Nephron progenitor cell (in vitro differentiated cells): ENCODE measurements around the gene DHFR2.

Experiments
- DNase-seq: peaks from one replicate; pipeline ENCODE4 v3.0.0; 2021
- H3K27ac Mint-ChIP-seq: 2 replicates; pipeline ENCODE4 v1.8.0; 2021; ENCODE audit warnings: mild to moderate bottlenecking, moderate library complexity, mixed read lengths
- H3K27me3 Mint-ChIP-seq: 2 replicates; pipeline ENCODE4 v1.8.0; 2021; ENCODE audit warnings: mild to moderate bottlenecking, low read depth, mixed read lengths; ENCODE audit not compliant: poor library complexity
- H3K36me3 Mint-ChIP-seq: 2 replicates; pipeline ENCODE4 v1.8.0; 2021; ENCODE audit warnings: low read depth, mixed read lengths
- H3K4me1 Mint-ChIP-seq: 2 replicates; pipeline ENCODE4 v1.8.0; 2021; ENCODE audit warnings: mixed read lengths
- H3K4me3 Mint-ChIP-seq: 2 replicates; pipeline ENCODE4 v1.8.0; 2021; ENCODE audit warnings: mild to moderate bottlenecking, moderate library complexity, mixed read lengths
- H3K9me3 Mint-ChIP-seq: 2 replicates; pipeline ENCODE4 v1.8.0; 2021; ENCODE audit warnings: mild to moderate bottlenecking, moderate library complexity, mixed read lengths
- CTCF ChIP-seq: fragments of 200-600 bp; sonication (generic); IDR thresholded peaks from 2 replicates; pipeline ENCODE4 v1.5.0; 2021; ENCODE audit warnings: antibody characterized with exemption

DHFR2 gene

GRCh38 chr3:94098452-94098851 lies 35.7 kb upstream of the DHFR2 start:
- no peaks in the 10 kb centered on the region for H3K4me1 Mint-ChIP-seq
- peaks cover 42% of the 10 kb centered on the region for H3K36me3 Mint-ChIP-seq
- H3K9me3 Mint-ChIP-seq: no peaks in the 10 kb centered on the region
- H3K27me3 Mint-ChIP-seq: no peaks in the 10 kb centered on the region
- TF ChIP-seq CTCF: no peak
- no peak overlapping the region for H3K4me3 Mint-ChIP-seq
- no peak for DNase-seq
- peak overlapping the region; percentile 31 for H3K27ac Mint-ChIP-seq

GRCh38 chr3:94095111-94095510 lies 32.4 kb upstream of the DHFR2 start:
- Mint-ChIP-seq H3K27ac (no peak overlapping the region), H3K36me3 (peaks cover 50% of the 10 kb centered on the region), H3K27me3 (no peaks in the 10 kb centered on the region), H3K4me1 (no peaks in the 10 kb centered on the region), H3K9me3 (no peaks in the 10 kb centered on the region), H3K4me3 (no peak overlapping the region)
- no peak for TF ChIP-seq CTCF
- no peak for DNase-seq

- TF ChIP-seq CTCF: no peak
- no peaks in the 10 kb centered on the region for H3K9me3 Mint-ChIP-seq
- H3K27me3 Mint-ChIP-seq: no peaks in the 10 kb centered on the region
- H3K27ac Mint-ChIP-seq: no peak overlapping the region
- no peak overlapping the region for H3K4me3 Mint-ChIP-seq
- DNase-seq: no peak
- peaks cover 53% of the 10 kb centered on the region for H3K36me3 Mint-ChIP-seq
- no peaks in the 10 kb centered on the region for H3K4me1 Mint-ChIP-seq
Observed at GRCh38 chr3:94093151-94093550, 30.4 kb upstream of the DHFR2 start.

GRCh38 chr3:94092086-94092485 lies 29.4 kb upstream of the DHFR2 start:
- no peak overlapping the region for H3K27ac Mint-ChIP-seq
- no peak overlapping the region for H3K4me3 Mint-ChIP-seq
- H3K9me3 Mint-ChIP-seq: no peaks in the 10 kb centered on the region
- H3K27me3 Mint-ChIP-seq: no peaks in the 10 kb centered on the region
- H3K36me3 Mint-ChIP-seq: peaks cover 51% of the 10 kb centered on the region
- no peak for DNase-seq
- no peaks in the 10 kb centered on the region for H3K4me1 Mint-ChIP-seq
- no peak for TF ChIP-seq CTCF

GRCh38 chr3:94089126-94089525 lies 26.4 kb upstream of the DHFR2 start:
- no peak for TF ChIP-seq CTCF
- H3K36me3 Mint-ChIP-seq: peaks cover 30% of the 10 kb centered on the region
- no peaks in the 10 kb centered on the region for H3K9me3 Mint-ChIP-seq
- no peak for DNase-seq
- H3K4me3 Mint-ChIP-seq: no peak overlapping the region
- H3K4me1 Mint-ChIP-seq: no peaks in the 10 kb centered on the region
- no peak overlapping the region for H3K27ac Mint-ChIP-seq
- no peaks in the 10 kb centered on the region for H3K27me3 Mint-ChIP-seq

- H3K27ac Mint-ChIP-seq: no peak overlapping the region
- no peak for TF ChIP-seq CTCF
- peaks cover 33% of the 10 kb centered on the region for H3K36me3 Mint-ChIP-seq
- H3K4me3 Mint-ChIP-seq: no peak overlapping the region
- H3K9me3 Mint-ChIP-seq: peaks cover 10% of the 10 kb centered on the region
- H3K27me3 Mint-ChIP-seq: no peaks in the 10 kb centered on the region
- H3K4me1 Mint-ChIP-seq: no peaks in the 10 kb centered on the region
- DNase-seq: no peak
Observed at GRCh38 chr3:94083261-94083660, 20.5 kb upstream of the DHFR2 start.
